Epithelial cell of esophagus (primary cell): ENCODE results near the gene TRIP6.
"Not testable (repeated sequence)": the region's sequence is repeated elsewhere in the genome, so short reads cannot be mapped to it uniquely, and the experiment has no call there.

Experiments
- DNase-seq: peaks from one replicate; pipeline ENCODE4 v3.0.0; 2010; ENCODE audit warnings: low read depth
- H3K4me3 ChIP-seq: 2 replicates; pipeline ENCODE4 v1.5.1; 2011; ENCODE audit warnings: mild to moderate bottlenecking, low read length, control low read depth
- CTCF ChIP-seq: IDR thresholded peaks from 2 replicates; pipeline ENCODE4 v1.5.1; 2011; ENCODE audit warnings: low read depth, mild to moderate bottlenecking, low read length, control low read depth, inconsistent platforms; ENCODE audit not compliant: insufficient read depth; ENCODE audit errors: missing control alignments

The TRIP6 gene

GRCh38 chr7:100902638-100903037, 35.5 kb downstream of the TRIP6 start:
- no peak for TF ChIP-seq CTCF
- no peak for DNase-seq
- no peak overlapping the region for H3K4me3 ChIP-seq

GRCh38 chr7:100908512-100908911, 41.3 kb downstream of the TRIP6 start:
- no peak for TF ChIP-seq CTCF
- H3K4me3 ChIP-seq, result no peak overlapping the region
- no peak for DNase-seq

- H3K4me3 ChIP-seq, DNase-seq: not testable (repeated sequence)
Observed at GRCh38 chr7:100910443-100910842, 43.3 kb downstream of the TRIP6 start.

GRCh38 chr7:100911484-100911883, 44.3 kb downstream of the TRIP6 start:
- TF ChIP-seq CTCF, result no peak
- DNase-seq, result no peak
- no peak overlapping the region for H3K4me3 ChIP-seq

- H3K4me3 ChIP-seq, result no peak overlapping the region
- no peak for TF ChIP-seq CTCF
- DNase-seq, result no peak
Observed at GRCh38 chr7:100914208-100914878, 47.2 kb downstream of the TRIP6 start.

- DNase-seq, result peak; percentile 70
- TF ChIP-seq CTCF, result no peak
- no peak overlapping the region for H3K4me3 ChIP-seq
Observed at GRCh38 chr7:100914879-100915447, 47.8 kb downstream of the TRIP6 start.

- H3K4me3 ChIP-seq, DNase-seq: not testable (repeated sequence)
Observed at GRCh38 chr7:100919335-100919734, 52.1 kb downstream of the TRIP6 start.

GRCh38 chr7:100919779-100920437, 52.7 kb downstream of the TRIP6 start:
- DNase-seq, H3K4me3 ChIP-seq: not testable (repeated sequence)
